Nephron progenitor cell (in vitro differentiated cells): ENCODE results near the gene DDR2.
"Not testable (repeated sequence)": the region's sequence is repeated elsewhere in the genome, so short reads cannot be mapped to it uniquely, and the experiment has no call there.

ENCODE experiments used
- DNase-seq: peaks from one replicate; pipeline ENCODE4 v3.0.0; 2021
- H3K27ac Mint-ChIP-seq: 2 replicates; pipeline ENCODE4 v1.8.0; 2021; ENCODE audit warnings: mild to moderate bottlenecking, moderate library complexity, mixed read lengths
- H3K27me3 Mint-ChIP-seq: 2 replicates; pipeline ENCODE4 v1.8.0; 2021; ENCODE audit warnings: mild to moderate bottlenecking, low read depth, mixed read lengths; ENCODE audit not compliant: poor library complexity
- H3K36me3 Mint-ChIP-seq: 2 replicates; pipeline ENCODE4 v1.8.0; 2021; ENCODE audit warnings: low read depth, mixed read lengths
- H3K4me1 Mint-ChIP-seq: 2 replicates; pipeline ENCODE4 v1.8.0; 2021; ENCODE audit warnings: mixed read lengths
- H3K4me3 Mint-ChIP-seq: 2 replicates; pipeline ENCODE4 v1.8.0; 2021; ENCODE audit warnings: mild to moderate bottlenecking, moderate library complexity, mixed read lengths
- H3K9me3 Mint-ChIP-seq: 2 replicates; pipeline ENCODE4 v1.8.0; 2021; ENCODE audit warnings: mild to moderate bottlenecking, moderate library complexity, mixed read lengths
- CTCF ChIP-seq: fragments of 200-600 bp; sonication (generic); IDR thresholded peaks from 2 replicates; pipeline ENCODE4 v1.5.0; 2021; ENCODE audit warnings: antibody characterized with exemption

Gene DDR2

GRCh38 chr1:162724583-162725120 is 92.4 kb downstream of the DDR2 start:
- Mint-ChIP-seq H3K4me1 (peaks cover 10% of the 10 kb centered on the region), H3K9me3 (no peaks in the 10 kb centered on the region), H3K27me3 (no peaks in the 10 kb centered on the region), H3K36me3 (no peaks in the 10 kb centered on the region), H3K4me3 (no peak overlapping the region), H3K27ac (no peak overlapping the region)
- TF ChIP-seq CTCF = no peak
- no peak for DNase-seq

- Mint-ChIP-seq H3K36me3 (no peaks in the 10 kb centered on the region), H3K4me1 (peaks cover 10% of the 10 kb centered on the region), H3K27ac (no peak overlapping the region), H3K9me3 (no peaks in the 10 kb centered on the region), H3K4me3 (no peak overlapping the region), H3K27me3 (peaks cover 3% of the 10 kb centered on the region)
- TF ChIP-seq CTCF = no peak
- no peak for DNase-seq
Measured at GRCh38 chr1:162725301-162725837, 93.1 kb downstream of the DDR2 start.

- Mint-ChIP-seq H3K27me3 (peaks cover 5% of the 10 kb centered on the region), H3K27ac (no peak overlapping the region), H3K9me3 (no peaks in the 10 kb centered on the region), H3K36me3 (no peaks in the 10 kb centered on the region), H3K4me1 (peaks cover 10% of the 10 kb centered on the region), H3K4me3 (no peak overlapping the region)
- no peak for TF ChIP-seq CTCF
- DNase-seq = no peak
Measured at GRCh38 chr1:162726555-162726954, 94.3 kb downstream of the DDR2 start.

GRCh38 chr1:162727493-162727892 is 95.2 kb downstream of the DDR2 start:
- H3K4me3 Mint-ChIP-seq, DNase-seq, H3K36me3 Mint-ChIP-seq, H3K9me3 Mint-ChIP-seq, H3K27ac Mint-ChIP-seq, H3K27me3 Mint-ChIP-seq: not testable (repeated sequence)
- peaks cover 12% of the 10 kb centered on the region for H3K4me1 Mint-ChIP-seq

- H3K9me3 Mint-ChIP-seq = no peaks in the 10 kb centered on the region
- H3K27ac Mint-ChIP-seq = no peak overlapping the region
- H3K4me1 Mint-ChIP-seq = peaks cover 15% of the 10 kb centered on the region
- no peak for DNase-seq
- H3K36me3 Mint-ChIP-seq = no peaks in the 10 kb centered on the region
- H3K4me3 Mint-ChIP-seq = no peak overlapping the region
- no peak for TF ChIP-seq CTCF
- H3K27me3 Mint-ChIP-seq = peaks cover 7% of the 10 kb centered on the region
Measured at GRCh38 chr1:162728573-162728972, 96.3 kb downstream of the DDR2 start.

GRCh38 chr1:162729195-162729774 is 97.0 kb downstream of the DDR2 start:
- not testable (repeated sequence) for H3K9me3 Mint-ChIP-seq, H3K27me3 Mint-ChIP-seq, DNase-seq, H3K36me3 Mint-ChIP-seq, H3K27ac Mint-ChIP-seq, H3K4me3 Mint-ChIP-seq
- H3K4me1 Mint-ChIP-seq = peaks cover 15% of the 10 kb centered on the region

- no peak for DNase-seq
- Mint-ChIP-seq H3K27ac (no peak overlapping the region), H3K9me3 (no peaks in the 10 kb centered on the region), H3K4me3 (no peak overlapping the region), H3K36me3 (no peaks in the 10 kb centered on the region), H3K27me3 (peaks cover 7% of the 10 kb centered on the region), H3K4me1 (peaks cover 9% of the 10 kb centered on the region)
- no peak for TF ChIP-seq CTCF
Measured at GRCh38 chr1:162732094-162732493, 99.8 kb downstream of the DDR2 start.
